Neutrophil (primary cell): ENCODE results near the gene TMED5.
"Not testable (repeated sequence)": the region's sequence is repeated elsewhere in the genome, so short reads cannot be mapped to it uniquely, and the experiment has no call there.

Experiments
- H3K27ac ChIP-seq: fragments of 200-600 bp; sonication (generic); 2 replicates; pipeline ENCODE4 v1.5.1; 2016; ENCODE audit warnings: mild to moderate bottlenecking, moderate library complexity
- H3K27me3 ChIP-seq: fragments of 200-600 bp; sonication (generic); 2 replicates; pipeline ENCODE4 v1.6.0; 2016; ENCODE audit warnings: mild to moderate bottlenecking
- H3K36me3 ChIP-seq: fragments of 200-600 bp; sonication (generic); 2 replicates; pipeline ENCODE4 v1.5.1; 2017
- H3K4me1 ChIP-seq, 2 experiments: fragments of 200-600 bp in 1 of 2; sonication (generic) in 1 of 2; 1 replicate in 1 of 2; 2 replicates in 1 of 2; pipeline versions ENCODE4 v1.5.1 to v1.6.1; 2013 to 2016; ENCODE audit warnings: low read depth in 1 of 2, low read length in 1 of 2, mild to moderate bottlenecking in 1 of 2, moderate library complexity in 1 of 2; ENCODE audit not compliant: control insufficient read depth in 1 of 2, insufficient read depth in 1 of 2
- H3K4me3 ChIP-seq, 2 experiments: fragments of 200-600 bp in 1 of 2; sonication (generic) in 1 of 2; 1 replicate in 1 of 2; 2 replicates in 1 of 2; pipeline ENCODE4 v1.5.1; 2013 to 2016; ENCODE audit warnings: low read depth in 1 of 2, low read length in 1 of 2, mild to moderate bottlenecking in 1 of 2, moderate library complexity in 1 of 2
- H3K9me3 ChIP-seq: fragments of 200-600 bp; sonication (generic); 2 replicates; pipeline ENCODE4 v1.5.1; 2016
- TF ChIP-seq, protein P1 (sequence below): fragments of 200-600 bp; sonication (generic); IDR thresholded peaks from 2 replicates; pipeline ENCODE4 v1.5.1; 2016; ENCODE audit warnings: antibody characterized with exemption

TMED5 gene

DNA sequence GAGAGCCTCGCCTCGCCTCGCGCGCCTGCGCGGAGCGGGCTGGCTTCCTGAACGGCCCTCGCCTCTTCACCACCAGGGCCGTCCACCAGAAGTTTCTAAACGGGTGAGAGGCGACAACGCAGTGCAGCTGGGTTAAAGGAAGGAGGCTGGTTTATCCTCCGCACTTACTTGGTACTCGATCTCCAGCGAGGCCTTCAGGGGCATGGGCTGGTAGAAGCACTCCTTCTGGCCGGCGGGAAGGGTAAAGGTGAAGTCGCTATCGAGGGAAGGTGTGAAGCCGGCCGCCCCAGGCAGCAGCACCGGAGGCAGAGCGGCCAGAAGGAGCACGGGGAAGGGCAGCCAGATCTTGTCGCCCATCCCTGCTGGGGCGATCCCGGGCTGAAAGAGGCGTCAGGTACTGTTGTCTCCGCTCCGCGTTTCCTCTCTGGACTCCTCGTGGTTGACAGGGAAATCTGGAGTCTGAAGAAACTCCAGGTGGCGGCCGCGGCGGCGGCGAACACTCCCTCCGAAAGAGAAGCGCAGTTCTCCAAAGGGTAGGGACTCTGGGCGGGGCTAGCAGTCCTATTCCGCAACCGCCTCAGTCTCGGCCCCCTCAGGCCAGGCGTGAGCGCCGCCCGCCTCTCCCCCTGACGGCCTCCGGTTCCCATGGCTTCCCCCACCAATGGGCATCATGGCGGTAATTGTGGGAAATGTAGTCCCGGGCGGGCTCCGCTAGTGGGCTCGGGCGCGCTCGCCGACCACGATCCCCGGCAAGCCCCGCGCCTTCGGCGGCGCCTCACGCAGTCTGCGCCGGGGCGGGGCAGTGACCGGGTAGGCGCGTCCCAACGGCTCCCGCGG lies at the start of gene TMED5:
Gene TMED5 (minus strand): TSS at position 528 of the 837 bp plus-strand sequence. CDS start 171 bp downstream, at position 357.
- Histone ChIP-seq H3K27ac (peak within 1 kb of the TSS; percentile 98), H3K9me3 (no peaks in the 10 kb centered on the region)

DNA sequence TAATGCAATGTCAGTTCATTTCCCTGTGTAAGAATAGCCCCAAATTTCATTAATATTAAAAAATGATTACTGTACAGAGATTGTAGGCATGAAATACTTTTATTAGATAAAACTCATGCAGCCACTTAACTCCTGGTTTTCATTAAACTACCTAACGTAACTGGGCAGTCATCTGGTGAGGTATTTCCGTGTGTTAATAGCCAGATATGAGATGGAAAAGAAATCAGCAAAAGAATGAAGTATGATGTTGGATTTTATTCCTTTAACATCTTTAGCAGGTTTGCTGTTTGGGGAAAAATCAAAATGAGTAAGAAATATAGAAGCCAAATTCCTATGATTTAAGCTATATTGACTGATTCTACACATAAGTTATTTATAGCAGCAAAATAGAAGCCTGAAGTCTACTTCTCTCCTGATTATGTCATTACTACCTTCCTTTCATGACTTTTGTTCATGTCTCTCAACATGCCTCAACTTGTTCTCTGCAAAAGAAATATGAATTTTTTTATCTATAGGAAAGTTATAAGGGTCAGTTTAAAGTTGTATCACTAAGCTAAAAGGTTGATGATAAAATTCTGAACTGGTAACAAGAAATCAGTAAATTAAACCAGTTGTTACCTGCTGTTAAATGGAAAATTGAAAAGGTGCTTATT lies 42.9 kb upstream of the TMED5 start:
- H3K4me1 ChIP-seq = no peaks in the 10 kb centered on the region
- no peaks in the 10 kb centered on the region for H3K27me3 ChIP-seq
- peaks cover 66% of the 10 kb centered on the region for H3K36me3 ChIP-seq
- no peak overlapping the region for H3K4me3 ChIP-seq
- H3K9me3 ChIP-seq = no peaks in the 10 kb centered on the region
- no peak overlapping the region for H3K27ac ChIP-seq
- TF ChIP-seq, protein P1, sequence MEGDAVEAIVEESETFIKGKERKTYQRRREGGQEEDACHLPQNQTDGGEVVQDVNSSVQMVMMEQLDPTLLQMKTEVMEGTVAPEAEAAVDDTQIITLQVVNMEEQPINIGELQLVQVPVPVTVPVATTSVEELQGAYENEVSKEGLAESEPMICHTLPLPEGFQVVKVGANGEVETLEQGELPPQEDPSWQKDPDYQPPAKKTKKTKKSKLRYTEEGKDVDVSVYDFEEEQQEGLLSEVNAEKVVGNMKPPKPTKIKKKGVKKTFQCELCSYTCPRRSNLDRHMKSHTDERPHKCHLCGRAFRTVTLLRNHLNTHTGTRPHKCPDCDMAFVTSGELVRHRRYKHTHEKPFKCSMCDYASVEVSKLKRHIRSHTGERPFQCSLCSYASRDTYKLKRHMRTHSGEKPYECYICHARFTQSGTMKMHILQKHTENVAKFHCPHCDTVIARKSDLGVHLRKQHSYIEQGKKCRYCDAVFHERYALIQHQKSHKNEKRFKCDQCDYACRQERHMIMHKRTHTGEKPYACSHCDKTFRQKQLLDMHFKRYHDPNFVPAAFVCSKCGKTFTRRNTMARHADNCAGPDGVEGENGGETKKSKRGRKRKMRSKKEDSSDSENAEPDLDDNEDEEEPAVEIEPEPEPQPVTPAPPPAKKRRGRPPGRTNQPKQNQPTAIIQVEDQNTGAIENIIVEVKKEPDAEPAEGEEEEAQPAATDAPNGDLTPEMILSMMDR = no peak

More for the DNA sequence above, at the start of gene TMED5:
- TF ChIP-seq, protein P1 = peak; percentile 58
- H3K4me1 ChIP-seq = peaks cover 30 to 41% of the 10 kb centered on the region in 2 experiments
- H3K4me3 ChIP-seq = peak within 1 kb of the TSS; percentile 99
- H3K27me3 ChIP-seq = no peaks in the 10 kb centered on the region
- H3K36me3 ChIP-seq = no peaks in the 10 kb centered on the region

DNA sequence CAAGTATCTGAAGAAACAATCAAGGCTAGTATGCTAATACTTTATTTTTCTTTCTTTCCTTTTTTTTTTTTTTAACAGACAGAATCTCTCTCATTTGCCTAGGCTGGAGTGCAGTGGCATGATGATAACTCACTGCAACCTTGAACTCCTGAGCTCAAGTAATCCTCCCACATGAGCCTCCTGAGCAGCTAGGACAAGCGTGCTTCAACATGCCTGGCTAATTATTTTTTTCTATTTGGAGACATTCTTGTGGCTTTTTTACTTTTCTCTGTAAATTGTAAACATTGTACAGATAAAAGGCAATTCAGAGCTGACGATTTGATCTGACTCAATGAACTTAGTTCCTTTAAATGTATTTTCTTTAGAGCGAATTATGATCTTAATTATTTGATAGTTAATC lies 41.7 kb upstream of the TMED5 start:
- Histone ChIP-seq H3K36me3 (peaks cover 67% of the 10 kb centered on the region), H3K9me3 (no peaks in the 10 kb centered on the region), H3K4me3 (no peak overlapping the region), H3K27me3 (no peaks in the 10 kb centered on the region), H3K4me1 (no peaks in the 10 kb centered on the region), H3K27ac (no peak overlapping the region)
- TF ChIP-seq, protein P1 = no peak

DNA sequence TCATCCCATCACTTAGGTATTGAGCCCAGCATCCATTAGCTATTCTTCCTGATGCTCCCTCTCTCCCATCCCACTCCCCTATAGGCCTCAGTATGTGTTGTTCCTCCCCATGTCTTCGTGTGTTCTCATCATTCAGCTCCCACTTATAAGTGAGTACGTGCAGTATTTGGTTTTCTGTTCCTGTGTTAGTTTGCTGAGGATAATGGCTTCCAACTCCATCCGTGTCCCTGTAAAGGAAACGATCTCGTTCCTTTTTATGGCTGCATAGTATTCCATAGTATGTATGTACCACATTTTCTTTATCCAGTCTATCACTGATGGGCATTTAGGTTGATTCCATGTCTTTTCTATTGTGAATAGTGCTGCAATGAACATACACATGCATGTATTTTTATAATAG lies 40.5 kb upstream of the TMED5 start:
- not testable (repeated sequence) for H3K27me3 ChIP-seq, H3K4me3 ChIP-seq, H3K27ac ChIP-seq, H3K4me1 ChIP-seq, H3K9me3 ChIP-seq
- H3K36me3 ChIP-seq = peaks cover 60% of the 10 kb centered on the region

DNA sequence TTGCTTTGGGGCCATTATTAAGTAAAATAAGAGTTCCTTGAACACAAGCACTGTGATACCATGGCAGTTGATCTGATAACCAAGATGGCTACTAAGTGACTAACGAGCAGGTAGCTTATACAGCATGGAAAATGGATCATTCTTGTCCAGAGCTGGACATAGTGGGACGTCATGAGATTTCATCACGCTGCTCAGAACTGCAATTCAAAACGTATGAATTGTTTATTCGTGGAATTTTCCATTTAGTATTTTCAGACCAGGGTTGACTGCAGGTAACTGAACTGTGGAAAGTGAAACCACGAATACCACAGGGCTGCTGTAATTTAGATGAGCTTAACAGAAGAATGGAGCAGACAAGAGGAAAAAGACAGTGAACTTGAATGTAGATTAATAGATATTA lies 39.2 kb upstream of the TMED5 start:
- Histone ChIP-seq H3K36me3 (peaks cover 57% of the 10 kb centered on the region), H3K27ac (no peak overlapping the region), H3K4me3 (no peak overlapping the region), H3K9me3 (no peaks in the 10 kb centered on the region), H3K4me1 (no peaks in the 10 kb centered on the region), H3K27me3 (no peaks in the 10 kb centered on the region)
- TF ChIP-seq, protein P1 = no peak

DNA sequence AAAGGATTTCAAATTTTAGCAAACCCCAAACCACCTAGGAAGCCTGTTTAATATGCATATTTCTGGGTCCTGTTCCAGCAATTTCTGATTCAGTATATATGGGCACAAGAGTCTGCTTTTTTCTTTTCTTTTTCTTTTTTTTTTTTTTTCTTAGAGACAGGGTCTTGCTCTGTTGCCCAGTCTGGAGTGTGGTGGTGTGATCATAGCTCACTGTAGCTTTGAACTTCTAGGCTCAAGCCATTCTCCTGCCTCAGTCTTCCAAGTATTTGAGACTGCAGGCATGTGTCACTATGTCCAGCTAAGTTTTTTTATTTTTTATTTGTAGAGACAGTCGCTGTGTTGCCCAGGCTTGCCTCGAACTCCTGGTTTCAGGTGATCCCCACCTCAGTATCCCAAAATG lies 35.1 kb upstream of the TMED5 start:
- TF ChIP-seq, protein P1 = no peak
- H3K27ac ChIP-seq = no peak overlapping the region

More for the DNA sequence above, 35.1 kb upstream of the TMED5 start:
- H3K4me1 ChIP-seq = no peaks in the 10 kb centered on the region
- peaks cover 33% of the 10 kb centered on the region for H3K36me3 ChIP-seq
- H3K27me3 ChIP-seq = no peaks in the 10 kb centered on the region
- H3K9me3 ChIP-seq = no peaks in the 10 kb centered on the region
- H3K4me3 ChIP-seq = no peak overlapping the region
